GM12874 (cell line): ENCODE measurements around the gene SEC14L3.

Source experiments
- CTCF ChIP-seq: IDR thresholded peaks from 2 replicates; pipeline ENCODE4 v1.5.1; 2011; ENCODE audit warnings: low read depth, mild to moderate bottlenecking, control low read depth, low read length, moderate library complexity; ENCODE audit not compliant: insufficient read depth

Gene SEC14L3

GRCh38 chr22:30424534-30425326 lies 47.1 kb downstream of the SEC14L3 start:
- no peak for TF ChIP-seq CTCF

GRCh38 chr22:30423959-30424533 lies 47.8 kb downstream of the SEC14L3 start:
- no peak for TF ChIP-seq CTCF

DNA sequence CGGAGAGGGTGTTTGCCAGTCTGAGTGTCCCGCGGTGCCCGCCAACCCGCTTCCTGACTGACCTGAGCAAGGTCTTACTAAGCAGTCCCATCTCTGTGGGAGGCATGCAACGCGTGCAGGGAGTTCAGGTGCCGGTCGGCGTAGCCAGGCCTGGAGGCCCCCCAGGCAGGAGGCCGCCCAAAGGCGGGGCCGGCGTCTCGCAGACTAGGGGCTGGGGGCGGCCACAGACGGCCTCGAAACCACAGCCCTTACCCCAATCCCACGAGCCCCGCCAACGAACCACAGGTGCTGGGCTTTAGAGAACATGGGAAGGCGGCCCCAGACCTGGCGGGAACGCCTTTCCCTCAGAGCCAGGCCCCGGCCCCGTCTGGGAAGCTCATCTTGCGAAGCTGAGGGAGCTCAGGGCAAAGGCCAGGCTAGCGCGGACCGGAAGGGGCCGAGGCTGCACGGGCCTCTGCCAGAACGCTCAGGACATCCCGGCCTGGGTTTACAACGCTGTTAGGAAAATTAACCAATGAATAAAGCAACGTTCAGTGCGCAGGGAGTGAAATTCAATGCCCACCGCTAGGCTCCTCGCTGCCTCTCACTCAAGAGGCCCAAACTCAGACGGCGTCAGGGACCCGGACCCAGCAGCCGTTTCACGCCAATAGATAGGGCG lies 48.4 kb downstream of the SEC14L3 start:
- TF ChIP-seq CTCF: no peak

GRCh38 chr22:30422481-30423300 lies 49.1 kb downstream of the SEC14L3 start:
- TF ChIP-seq CTCF: no peak

DNA sequence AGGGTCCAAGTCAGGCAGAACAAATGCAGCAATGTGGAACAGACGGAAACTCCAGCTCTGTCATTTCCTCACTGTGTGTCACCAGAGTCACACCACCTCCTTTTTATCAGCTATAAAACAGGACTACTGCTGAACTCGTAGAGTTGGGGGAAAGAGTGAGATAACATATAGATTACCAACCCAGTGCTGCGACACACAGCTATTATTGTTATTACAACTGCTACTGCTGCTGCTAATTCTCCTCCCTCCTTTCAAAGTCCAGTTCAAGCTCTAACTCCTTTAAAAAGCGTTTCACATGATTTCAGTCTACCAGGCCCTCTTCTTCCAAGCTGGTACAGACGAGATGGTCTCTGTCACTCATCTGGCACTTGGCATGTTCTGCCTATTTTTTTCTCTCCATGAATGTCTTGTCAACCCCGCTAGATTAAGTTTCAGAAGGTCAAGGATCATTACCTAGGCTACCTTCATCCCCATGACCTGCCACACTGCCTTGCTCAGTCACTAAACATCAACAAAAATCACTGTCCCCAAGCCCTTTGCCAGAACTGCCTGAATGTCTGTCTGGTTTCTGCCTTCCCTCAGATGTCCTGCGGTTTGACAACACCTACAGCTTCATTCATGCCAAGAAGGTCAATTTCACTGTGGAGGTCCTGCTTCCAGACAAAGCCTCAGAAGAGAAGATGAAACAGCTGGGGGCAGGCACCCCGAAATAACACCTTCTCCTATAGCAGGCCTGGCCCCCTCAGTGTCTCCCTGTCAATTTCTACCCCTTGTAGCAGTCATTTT lies 49.9 kb downstream of the SEC14L3 start:
- TF ChIP-seq CTCF: no peak

DNA sequence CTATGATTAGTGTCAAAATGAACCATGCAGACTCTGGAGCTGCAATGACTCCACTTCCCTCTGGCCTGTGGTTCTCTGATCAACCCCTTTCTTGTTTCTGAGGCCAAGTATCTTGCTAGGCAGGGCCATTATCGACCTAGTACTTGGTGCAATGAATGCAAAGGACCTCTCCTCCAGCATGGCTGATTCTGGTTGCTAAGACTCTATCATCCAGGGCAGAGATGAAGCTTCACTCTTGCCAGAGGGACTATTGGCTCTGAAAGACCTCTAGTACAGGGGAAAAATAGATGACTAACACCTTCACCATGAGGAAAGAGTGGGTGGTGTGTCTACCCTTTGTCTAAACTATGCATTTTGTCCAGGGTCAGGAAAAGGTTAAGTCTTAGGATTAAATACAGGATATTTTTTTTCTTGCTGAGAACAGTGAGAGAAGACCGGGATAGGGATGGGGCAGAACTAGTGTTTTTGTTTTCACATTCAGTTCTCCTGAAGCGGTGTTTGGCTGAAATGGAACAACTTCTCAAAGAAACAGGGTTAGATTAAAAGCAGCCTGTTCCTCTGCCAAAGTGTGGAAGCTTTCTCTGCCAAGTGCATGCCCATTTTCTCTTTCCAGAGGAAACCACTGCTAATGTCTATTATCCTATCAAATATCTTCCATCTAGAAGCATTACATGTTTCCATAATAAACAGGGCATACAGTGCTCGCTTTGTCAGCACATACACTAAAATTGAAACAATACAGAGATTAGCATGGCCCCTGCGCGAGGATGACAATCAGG lies 51.3 kb downstream of the SEC14L3 start:
- TF ChIP-seq CTCF: no peak
